ENCODE measurements around the gene RPS18.

- peak; percentile 60 to 81 (median 74) for TF ChIP-seq CTCF (IDR thresholded peaks at IDR 0.05)
- TF ChIP-seq POLR2A (IDR thresholded peaks at IDR 0.05): peak; percentile 79
These were observed 27.5 kb downstream of the RPS18 start for GRCh38 chr6:33299237-33299944.
